ENCODE data around the gene CLCN7. TPM values are rescaled to one million over a fixed set of nuclear protein-coding genes. Genes with fewer than 3 reads are reported as not detected.

CLCN7 gene
- total RNA-seq, 1 donor from 2014 or later: 118 TPM

DNA sequence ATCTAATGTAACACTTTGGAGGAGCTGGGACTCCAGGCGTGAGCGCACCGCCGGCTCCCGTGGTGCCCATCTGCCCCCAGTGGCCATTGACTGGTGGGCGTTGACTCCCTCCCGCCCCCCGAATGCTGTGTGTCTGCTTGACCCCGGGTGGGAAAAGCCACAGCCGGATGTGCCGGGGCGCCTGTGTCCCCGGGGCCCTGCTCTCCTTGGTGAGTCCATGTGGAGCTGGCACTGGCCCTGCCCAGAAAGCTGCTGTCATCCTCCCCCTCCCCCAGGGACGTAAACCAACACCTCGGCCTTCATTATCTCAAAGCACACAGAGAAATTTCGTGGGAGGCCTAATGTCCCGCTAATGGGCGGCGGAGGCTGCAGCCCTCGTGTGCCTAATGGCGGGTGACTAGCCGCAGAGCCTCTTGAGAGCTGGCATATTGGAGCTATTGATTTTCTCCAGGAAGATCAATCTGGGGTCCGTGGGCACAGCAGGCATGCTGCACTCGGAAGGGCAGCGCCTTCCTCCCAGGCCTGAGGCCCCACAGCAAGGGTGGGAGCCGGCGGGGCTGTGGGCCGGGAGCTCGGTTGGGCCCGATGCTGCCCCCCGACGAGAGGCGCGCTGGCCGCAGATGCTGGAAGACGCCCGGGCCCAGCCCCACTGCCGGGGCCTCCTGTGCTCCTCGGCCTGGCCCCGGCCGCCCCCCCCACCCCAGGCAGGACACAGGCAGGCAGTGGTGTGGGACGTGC, 47.9 kb downstream of the CLCN7 start:
- Mint-ChIP-seq H3K27ac (ENCODE audit: unreplicated experiment) (peak overlapping the region; percentile 79), H3K4me3 (ENCODE audit: unreplicated experiment) (peak overlapping the region; percentile 52), H3K4me1 (ENCODE audit: low read depth, unreplicated experiment) (peaks cover 9% of the 10 kb centered on the region), H3K9me3 (ENCODE audit: unreplicated experiment) (no peaks in the 10 kb centered on the region), H3K36me3 (ENCODE audit: unreplicated experiment) (no peaks in the 10 kb centered on the region), H3K27me3 (ENCODE audit: unreplicated experiment) (peaks cover 6% of the 10 kb centered on the region)
- TF ChIP-seq, protein P1, sequence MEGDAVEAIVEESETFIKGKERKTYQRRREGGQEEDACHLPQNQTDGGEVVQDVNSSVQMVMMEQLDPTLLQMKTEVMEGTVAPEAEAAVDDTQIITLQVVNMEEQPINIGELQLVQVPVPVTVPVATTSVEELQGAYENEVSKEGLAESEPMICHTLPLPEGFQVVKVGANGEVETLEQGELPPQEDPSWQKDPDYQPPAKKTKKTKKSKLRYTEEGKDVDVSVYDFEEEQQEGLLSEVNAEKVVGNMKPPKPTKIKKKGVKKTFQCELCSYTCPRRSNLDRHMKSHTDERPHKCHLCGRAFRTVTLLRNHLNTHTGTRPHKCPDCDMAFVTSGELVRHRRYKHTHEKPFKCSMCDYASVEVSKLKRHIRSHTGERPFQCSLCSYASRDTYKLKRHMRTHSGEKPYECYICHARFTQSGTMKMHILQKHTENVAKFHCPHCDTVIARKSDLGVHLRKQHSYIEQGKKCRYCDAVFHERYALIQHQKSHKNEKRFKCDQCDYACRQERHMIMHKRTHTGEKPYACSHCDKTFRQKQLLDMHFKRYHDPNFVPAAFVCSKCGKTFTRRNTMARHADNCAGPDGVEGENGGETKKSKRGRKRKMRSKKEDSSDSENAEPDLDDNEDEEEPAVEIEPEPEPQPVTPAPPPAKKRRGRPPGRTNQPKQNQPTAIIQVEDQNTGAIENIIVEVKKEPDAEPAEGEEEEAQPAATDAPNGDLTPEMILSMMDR (IDR thresholded peaks at IDR 0.05; ENCODE audit: partially characterized antibody, unreplicated experiment): peak; percentile 9
- peak; percentile 78 for DNase-seq

DNA sequence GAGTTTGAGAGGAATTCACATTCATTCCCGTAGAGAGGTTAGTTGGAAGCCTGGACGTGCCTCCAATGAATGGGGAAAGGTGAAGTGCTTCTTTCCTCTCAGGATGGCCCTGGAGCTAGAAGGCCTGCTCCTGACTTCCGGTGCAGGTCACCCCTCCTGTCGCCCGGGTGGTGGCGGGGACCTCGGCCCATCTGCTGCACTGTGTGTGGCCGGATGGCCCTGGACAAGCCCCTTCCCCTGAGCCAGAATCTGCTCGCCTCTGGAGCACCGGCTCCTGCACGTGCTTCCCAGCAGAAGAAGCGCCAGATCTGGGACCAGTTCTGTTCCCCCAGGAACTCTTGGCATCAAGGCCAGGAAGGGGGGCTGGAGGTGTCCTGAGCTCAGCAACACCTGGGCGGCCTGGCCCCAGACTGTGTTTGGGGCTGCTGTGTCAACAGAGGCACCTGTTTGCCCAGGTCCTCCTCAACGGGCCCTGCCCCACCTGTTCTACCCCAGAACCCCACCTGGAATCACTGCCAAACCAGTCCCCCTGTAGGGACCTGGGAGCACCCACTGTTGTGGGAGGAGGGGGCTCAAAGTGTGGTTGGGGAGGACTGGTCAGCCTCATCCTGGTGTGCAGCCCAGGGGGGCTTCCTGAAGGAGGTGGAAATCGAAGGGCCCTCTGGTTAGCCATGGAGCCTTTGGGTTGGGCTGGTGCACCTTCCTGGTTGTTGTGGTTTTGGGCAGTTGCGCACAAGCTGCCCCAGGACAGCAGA, 49.0 kb downstream of the CLCN7 start:
- H3K4me1 Mint-ChIP-seq (ENCODE audit: low read depth, unreplicated experiment): peaks cover 9% of the 10 kb centered on the region
- H3K27ac Mint-ChIP-seq (ENCODE audit: unreplicated experiment): peak overlapping the region; percentile 73
- TF ChIP-seq, protein P1 (IDR thresholded peaks at IDR 0.05; ENCODE audit: partially characterized antibody, unreplicated experiment): no peak
- H3K36me3 Mint-ChIP-seq (ENCODE audit: unreplicated experiment): no peaks in the 10 kb centered on the region
- H3K4me3 Mint-ChIP-seq (ENCODE audit: unreplicated experiment): no peak overlapping the region
- peaks cover 3% of the 10 kb centered on the region for H3K9me3 Mint-ChIP-seq (ENCODE audit: unreplicated experiment)
- no peak for DNase-seq
- H3K27me3 Mint-ChIP-seq (ENCODE audit: unreplicated experiment): peaks cover 7% of the 10 kb centered on the region

DNA sequence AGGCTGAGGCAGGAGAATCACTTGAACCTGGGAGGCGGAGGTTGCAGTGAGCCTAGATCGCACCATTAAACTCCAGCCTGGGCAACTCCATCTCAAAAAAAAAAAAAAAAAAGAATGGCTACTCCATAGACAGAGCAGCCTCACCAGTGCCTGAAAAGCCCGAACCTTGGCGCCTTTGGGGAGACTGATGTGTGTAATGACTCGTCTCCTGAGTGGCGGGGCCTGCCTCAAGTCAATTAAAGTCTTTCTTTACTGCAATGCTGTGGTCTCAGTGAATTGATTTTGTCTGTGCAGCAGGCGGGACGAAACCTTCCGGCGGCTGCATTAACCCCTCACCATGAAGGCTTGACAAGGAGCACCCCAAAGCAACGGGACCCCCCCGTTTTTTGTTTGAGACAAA, 50.8 kb downstream of the CLCN7 start:
- no peaks in the 10 kb centered on the region for H3K36me3 Mint-ChIP-seq (ENCODE audit: unreplicated experiment)

DNA sequence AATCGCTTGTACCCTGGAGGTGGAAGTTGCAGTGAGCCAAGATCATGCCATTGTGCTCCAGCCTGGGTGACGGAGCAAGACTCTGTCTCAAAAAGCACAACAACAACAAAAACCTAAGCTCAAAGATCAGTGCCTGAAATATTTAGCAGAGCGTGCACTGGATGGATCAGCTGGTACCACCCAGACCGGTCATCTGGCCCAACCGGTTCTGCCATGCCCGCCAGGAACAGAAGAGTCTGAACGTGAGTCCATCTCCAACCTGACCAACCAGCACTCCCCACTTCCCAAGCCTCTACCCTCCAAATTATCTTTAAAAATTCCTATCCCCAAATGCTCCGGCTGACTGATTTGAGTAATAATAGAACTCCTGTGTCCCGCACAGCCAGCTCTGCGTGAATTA, 52.8 kb downstream of the CLCN7 start:
- peak overlapping the region; percentile 73 for H3K4me3 Mint-ChIP-seq (ENCODE audit: unreplicated experiment)
- no peaks in the 10 kb centered on the region for H3K36me3 Mint-ChIP-seq (ENCODE audit: unreplicated experiment)

More for the DNA sequence above, 50.8 kb downstream of the CLCN7 start:
- no peak overlapping the region for H3K4me3 Mint-ChIP-seq (ENCODE audit: unreplicated experiment)
- H3K4me1 Mint-ChIP-seq (ENCODE audit: low read depth, unreplicated experiment): peaks cover 9% of the 10 kb centered on the region
- peaks cover 9% of the 10 kb centered on the region for H3K27me3 Mint-ChIP-seq (ENCODE audit: unreplicated experiment)
- no peak overlapping the region for H3K27ac Mint-ChIP-seq (ENCODE audit: unreplicated experiment)
- peaks cover 11% of the 10 kb centered on the region for H3K9me3 Mint-ChIP-seq (ENCODE audit: unreplicated experiment)
- TF ChIP-seq, protein P1 (IDR thresholded peaks at IDR 0.05; ENCODE audit: partially characterized antibody, unreplicated experiment): no peak
- DNase-seq: no peak

More for the DNA sequence above, 52.8 kb downstream of the CLCN7 start:
- Mint-ChIP-seq H3K27me3 (ENCODE audit: unreplicated experiment) (peaks cover 8% of the 10 kb centered on the region), H3K27ac (ENCODE audit: unreplicated experiment) (peak overlapping the region; percentile 52), H3K4me1 (ENCODE audit: low read depth, unreplicated experiment) (peaks cover 10% of the 10 kb centered on the region), H3K9me3 (ENCODE audit: unreplicated experiment) (peaks cover 11% of the 10 kb centered on the region)
- TF ChIP-seq, protein P1 (IDR thresholded peaks at IDR 0.05; ENCODE audit: partially characterized antibody, unreplicated experiment): no peak
- no peak for DNase-seq
